HG02943 (cell line): ENCODE results near the gene SGCD.

Experiments
- ATAC-seq: cut with Tn5 transposase; IDR thresholded peaks from one replicate; pipeline ENCODE4 v1.9.1; 2021; ENCODE audit warnings: mild to moderate bottlenecking, low read depth, moderate library complexity; ENCODE audit not compliant: unreplicated experiment

SGCD gene

DNA sequence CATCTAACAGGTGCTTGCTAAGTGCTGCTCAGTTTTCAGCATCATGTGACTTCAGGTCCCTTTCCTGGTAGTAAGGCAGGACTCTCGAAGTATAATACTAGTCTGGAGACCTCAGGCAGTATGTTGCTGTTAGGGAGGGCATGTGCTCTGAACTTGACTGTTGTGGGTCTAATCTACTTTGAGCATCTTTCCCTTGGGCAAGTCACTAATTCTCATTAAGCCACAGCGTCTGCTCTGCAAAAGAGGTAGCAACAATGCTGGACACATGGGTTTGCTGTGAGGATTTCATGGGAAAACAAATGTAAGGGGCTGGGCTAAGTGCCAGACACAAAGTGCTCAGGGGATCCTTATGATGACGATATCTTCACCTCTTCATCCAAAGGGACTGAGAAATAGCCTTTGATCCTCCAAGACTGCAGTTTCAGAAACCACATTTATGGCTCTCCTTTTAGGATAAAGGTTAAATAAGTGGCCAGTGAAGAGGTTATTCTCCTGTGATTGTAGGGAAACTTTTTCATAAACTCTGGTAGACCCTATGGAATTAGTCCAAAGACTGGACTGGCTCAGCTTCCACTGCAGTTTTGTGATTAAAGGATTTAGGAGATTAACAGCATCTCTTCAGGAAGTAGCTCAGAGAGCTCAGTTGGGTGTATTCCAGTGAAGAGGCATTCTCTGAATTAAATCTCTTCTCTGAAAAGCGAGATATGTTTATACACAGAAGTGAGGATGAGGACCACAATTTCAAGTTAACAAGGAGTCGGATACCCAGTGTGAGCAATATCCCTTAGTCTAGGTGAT is 216.6 kb downstream of the SGCD start:
- no peak for ATAC-seq

DNA sequence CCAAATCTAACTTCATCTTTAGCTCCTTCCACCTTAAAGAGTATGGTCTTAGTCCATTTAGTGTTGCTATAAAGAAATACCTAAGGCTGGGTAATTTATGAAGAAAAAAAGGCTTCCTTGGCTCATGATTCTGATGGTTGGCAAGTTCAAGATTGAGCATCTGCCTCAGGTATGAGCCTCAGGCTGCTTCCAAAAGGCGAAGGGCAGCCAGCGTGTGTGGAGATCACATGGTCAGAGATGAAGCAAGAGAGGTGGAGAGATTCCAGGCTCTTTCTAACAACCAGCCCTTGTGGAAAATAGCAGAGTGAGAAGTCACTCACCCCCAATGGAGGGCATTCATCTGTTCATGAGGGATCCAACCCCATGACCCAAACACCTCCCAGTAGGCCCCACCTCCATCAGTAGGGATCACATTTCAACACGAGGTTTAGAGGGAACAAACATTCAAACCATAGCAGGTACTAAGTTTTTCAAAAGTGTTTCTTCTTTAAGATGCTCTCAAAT is 225.9 kb downstream of the SGCD start:
- ATAC-seq = no peak

DNA sequence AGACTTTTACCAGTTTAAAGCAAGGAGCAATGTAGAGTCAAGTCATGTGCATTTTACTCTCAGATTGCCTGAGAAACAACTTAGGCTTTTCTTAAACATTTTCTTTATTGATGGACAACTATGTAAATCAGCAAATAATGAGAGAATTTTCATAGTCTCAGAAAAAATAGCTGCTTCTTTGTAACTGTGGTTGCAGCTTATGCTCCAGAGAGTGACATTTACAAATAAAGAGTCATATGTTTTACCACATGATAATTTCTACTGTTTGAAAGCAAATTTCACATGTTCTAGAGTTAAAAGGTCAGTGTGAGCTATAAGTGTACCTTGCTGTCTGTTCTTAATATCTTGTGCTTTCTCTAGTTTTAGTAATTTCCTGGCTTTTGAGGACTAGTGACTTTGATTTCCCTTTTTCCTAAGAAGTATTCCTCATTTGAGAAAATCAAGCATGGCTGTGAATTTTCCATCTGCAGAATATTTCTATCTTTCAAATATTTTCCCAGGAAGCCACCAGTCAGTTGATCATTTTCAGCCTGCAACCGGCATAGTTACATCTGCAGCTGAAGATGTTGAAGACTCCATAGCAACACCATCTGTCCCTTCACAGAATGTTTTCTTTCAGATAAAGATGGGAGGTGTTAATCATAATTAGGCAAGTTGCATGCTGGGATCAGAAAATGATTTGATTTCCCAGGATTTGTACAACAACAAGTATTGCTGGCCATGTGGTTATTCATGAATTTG is 229.9 kb downstream of the SGCD start:
- no peak for ATAC-seq

DNA sequence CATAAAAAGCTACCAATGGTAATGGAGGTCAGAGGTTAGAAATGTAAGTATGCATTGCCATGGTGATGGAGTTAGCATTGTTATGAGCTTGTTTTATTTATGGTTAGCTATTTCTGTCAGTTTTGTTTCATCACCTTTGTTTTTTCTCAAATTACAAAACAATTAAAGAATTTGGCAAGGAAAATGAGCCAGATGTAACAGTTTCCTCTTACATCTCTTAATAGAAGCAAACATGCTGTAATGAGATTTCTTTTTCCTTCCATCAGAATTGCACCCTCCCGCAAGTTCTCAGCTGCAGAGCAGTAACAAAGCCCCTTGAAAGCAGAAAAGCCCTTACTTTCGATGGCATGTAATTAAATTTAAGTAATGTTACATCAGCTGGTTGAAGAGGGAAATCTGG is 233.0 kb downstream of the SGCD start:
- ATAC-seq = no peak

DNA sequence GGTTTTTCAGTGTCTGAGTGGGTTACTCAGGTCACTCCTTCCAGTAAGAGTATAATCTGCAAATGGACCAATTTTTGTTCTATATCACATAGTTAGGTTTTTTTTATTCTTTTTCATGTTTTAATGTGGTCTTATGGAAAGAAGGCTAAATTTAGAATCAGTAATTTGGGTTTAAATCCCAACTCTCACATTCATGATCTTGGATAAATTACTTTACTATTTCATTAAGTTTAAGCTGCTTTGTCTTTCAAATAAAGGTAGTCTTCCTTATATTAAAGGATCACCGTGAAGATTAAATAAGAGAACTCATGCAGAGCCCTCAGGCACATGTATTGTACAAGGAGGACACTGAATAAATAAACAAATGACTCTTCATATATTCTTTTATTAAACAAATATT is 234.7 kb downstream of the SGCD start:
- no peak for ATAC-seq

DNA sequence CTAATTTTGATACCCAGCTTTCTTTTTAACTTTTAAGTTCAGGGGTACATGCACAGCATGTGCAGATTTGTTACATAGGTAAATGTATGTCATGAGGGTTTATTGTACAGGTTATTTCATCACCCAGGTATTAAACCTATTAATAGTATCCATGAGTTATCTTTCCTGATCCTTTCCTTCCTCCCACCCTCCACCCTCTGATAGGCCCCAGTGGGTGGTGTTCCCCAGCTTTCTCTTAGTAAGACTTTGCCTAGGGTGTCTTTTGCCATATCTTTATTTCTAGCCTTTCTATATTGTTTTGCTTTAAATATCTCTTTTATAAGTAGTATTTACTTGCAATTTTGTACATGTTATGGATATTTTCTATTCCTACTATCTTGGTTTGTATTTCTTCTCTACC is 243.7 kb downstream of the SGCD start:
- no peak for ATAC-seq

DNA sequence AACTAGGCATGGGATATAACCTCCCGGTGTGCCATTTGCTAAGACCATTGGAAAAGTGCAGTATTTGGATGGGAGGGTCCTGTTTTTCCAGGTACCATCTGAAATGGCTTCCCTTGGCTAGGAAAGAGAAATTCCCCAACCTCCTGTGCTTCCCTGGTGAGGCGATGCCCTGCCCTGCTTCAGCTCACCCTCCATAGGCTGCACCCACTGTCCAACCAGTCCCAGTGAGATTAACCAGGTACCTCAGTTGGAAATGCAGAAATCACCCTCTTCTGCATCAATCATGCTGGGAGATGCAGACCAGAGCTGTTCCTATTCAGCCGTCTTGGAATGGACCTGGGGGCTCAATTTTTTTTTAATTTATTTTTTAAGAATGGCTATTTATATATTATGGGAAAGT is 254.8 kb downstream of the SGCD start:
- no peak for ATAC-seq

DNA sequence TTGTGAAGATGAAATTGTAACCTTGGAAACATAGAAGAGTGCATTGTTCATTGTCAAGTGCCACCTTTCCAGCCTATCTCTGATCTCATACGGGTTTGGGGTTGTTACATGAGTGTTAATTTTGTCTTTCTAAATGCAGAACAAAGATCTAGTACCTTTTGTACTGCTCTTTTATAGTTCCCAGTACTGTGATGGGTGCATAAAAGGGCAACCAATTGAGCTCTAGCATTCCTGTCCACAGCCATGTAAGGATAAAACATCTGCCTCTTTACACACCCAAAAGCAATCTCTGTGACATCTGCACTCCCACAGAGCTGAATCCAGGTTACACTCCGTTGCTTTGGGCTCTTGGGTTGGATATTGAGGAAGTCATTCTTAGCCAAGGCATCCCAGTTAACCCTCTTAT is 255.2 kb downstream of the SGCD start:
- no peak for ATAC-seq

DNA sequence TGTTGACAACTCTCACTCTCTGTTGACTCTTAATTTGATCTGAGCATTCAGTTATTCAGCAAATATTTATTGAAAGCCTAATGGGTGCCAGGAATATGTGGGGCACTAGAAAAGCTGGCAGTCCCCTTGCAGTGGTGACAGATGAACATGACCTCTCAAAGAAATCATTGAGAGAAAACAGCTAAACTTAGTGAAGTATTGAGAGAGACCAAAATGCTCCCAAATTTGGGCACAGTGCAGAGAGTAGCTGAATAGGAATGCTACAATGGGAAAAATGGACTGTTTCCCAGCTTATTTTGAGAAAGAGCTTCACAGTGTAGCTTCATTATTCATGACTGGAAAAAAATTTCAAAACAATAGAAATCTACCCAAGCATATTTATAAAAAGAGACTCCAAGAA is 257.9 kb downstream of the SGCD start:
- ATAC-seq = no peak

DNA sequence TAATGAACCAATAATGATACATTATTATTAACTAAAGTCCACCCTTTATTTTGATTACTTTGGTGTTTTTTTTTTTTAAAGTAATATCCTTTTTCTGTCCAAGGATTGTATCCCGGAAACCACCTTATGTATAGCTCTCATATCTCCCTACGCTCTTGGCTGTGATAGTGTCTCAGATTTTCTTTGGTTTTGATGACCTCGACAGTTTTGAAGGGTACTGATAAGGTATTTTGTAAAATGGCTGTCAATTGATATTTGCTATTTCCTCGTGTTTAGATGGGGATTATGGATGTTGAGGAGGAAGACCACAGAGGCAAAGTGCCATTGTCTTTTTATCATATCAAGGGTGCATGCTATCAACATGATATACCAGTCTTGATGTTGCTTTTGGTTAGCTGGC is 259.0 kb downstream of the SGCD start:
- ATAC-seq = no peak

DNA sequence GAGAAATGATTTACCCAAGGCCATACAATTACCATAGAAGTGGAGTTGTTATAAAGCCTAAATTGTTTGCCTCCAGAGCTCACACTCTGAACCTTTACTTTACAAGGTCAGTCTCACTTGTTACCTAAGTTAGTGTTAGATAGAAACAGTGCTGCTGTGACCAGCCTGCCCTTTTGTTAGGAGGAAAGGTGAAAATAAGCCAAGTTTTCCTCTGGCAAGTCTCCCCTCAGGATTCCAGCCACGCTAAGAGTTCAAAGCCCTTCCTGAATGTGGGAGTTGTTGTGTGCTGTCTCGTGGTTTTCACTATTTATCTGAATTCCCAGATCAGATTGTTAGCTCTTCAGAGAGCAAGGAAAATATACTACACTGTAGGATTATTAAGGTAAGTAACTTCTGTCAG is 260.0 kb downstream of the SGCD start:
- ATAC-seq = no peak

DNA sequence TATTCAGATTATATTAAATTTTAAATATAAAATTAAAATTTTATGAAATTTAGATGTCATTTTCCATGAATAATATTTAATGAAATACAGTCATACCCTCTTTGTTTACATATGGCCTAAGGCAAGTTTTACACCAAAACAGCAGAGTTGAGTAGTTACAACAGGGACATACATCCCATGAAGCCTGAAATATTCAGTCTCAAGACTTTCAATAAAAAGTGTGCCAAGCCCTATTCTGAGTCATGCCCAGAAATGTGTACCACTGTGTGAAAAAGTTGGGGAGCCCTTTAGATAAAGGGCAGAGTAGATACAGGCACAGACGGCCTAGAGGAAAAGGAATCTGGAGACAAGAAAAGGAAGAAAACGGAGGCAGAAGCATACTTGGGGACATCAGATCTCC is 261.3 kb downstream of the SGCD start:
- ATAC-seq = no peak

DNA sequence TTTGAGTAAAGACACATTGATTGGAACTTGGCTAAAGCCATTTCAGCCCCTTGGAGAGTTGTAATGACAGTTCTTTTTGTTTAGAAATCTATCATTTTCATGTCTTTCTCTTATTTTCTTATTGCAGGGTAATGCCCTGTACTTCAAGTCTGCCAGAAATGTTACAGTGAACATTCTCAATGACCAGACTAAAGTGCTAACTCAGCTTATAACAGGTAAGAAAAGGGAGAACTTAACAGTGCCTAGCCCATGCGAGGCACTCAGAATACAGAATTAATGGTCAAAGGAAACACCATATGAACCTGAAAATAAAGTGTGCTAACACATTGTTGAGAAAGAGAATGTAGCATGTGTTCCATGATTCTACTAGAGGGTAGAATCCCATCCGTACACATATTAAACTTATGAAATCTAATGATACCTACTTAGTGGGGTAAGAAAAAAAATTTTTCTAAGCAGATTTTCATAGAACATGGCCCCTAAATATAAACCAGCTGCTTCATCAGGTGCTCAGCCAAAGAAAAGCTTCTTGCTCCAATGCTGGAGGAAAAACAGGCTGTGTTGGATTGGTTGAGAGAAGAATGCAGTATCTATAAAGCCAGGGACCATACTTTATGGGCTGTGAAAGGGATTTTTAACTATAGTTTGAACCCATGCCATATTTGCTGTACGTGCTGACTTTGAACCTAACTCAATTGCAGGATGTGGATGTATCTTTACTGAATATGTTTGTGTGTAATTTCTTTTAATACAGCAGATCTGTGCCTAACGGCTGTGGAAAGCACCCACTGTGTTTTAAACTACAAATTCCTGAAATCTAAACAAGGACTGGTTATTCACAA is 262.4 kb downstream of the SGCD start:
- ATAC-seq = no peak

DNA sequence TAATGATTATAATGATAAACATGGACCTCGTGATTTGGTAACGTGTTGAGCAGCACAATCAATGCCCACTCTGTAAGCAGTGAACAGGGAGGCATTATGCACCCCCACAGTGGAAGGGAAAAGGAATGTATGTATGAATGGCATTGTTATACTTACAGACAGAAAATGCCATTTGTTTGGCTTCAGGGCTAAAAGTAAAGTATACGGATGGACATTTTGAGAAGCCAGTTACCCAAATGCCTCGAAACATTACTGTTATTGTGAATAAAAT is 262.9 kb downstream of the SGCD start:
- no peak for ATAC-seq

DNA sequence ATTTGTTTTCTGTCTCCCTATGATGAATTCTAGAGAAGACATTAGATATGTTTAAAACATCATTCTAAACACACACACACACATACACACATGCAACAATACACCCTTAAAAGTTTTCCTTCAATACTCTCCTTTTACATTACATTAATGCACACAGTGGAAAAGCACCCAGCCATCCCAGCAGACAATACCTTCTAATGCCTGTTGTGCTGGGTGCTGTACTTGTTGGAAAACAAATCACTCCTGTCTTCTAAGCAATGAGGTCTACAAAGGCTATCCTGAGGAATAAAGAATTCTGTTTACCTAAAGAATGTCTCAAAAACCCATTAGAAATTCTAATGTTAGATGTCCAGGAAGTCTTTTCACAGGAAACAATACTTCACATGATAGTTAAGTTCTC is 264.0 kb downstream of the SGCD start:
- no peak for ATAC-seq

DNA sequence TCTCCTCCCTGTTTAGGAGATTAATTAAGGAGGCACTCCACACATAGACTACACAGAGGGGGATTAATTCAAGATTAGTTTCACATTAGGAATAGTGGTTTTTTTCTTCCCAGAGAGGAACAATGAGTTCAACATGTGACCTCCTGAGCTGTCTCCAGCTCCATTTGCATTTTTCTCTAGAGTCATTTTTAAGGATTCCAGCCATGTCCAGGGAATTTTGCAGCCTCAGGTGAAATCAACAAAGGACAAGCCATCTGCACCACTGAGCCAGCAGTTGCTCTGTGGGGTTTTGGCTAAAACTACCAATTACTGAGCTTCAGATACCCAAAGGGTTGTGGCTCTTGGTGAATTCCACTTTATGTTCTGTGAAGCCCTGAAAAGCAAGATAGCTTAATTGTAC is 264.7 kb downstream of the SGCD start:
- no peak for ATAC-seq

DNA sequence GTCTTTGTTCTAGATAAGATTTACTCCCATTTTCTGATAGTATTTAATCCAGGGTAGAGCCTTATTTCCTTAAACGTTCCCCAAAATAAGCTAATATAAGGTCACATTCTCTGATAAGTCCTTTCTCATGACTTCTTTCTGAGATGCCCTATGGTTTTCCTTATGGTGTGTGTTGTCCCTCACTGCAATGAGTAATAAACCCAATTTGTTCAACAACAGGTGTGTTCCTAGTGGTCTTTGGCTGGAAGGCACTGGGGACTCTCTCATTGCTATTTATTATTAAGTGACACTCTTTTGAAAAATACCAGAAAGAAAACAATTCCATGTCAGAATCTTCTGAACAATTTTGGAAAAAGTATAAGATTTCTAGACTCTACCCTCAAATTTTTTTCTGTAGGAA is 266.6 kb downstream of the SGCD start:
- no peak for ATAC-seq

DNA sequence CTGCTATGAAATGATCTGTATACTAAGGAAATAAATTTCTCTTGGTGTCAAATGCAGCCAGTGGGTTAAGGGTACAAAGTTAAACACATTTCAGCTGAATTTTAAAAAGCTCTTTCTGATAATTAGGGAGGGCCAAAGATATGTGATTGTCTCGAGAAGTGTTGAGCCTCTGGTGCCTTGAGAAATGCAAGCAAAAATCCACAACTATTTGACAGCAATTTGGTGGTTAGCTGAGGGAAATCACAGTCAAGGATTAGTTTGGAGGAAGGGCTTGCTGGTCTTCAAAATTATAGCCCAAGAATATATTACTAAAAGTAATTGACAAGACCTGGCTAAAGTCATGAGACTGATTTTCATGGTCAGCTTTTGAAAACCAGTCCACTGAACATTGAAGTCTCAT is 267.4 kb downstream of the SGCD start:
- no peak for ATAC-seq

DNA sequence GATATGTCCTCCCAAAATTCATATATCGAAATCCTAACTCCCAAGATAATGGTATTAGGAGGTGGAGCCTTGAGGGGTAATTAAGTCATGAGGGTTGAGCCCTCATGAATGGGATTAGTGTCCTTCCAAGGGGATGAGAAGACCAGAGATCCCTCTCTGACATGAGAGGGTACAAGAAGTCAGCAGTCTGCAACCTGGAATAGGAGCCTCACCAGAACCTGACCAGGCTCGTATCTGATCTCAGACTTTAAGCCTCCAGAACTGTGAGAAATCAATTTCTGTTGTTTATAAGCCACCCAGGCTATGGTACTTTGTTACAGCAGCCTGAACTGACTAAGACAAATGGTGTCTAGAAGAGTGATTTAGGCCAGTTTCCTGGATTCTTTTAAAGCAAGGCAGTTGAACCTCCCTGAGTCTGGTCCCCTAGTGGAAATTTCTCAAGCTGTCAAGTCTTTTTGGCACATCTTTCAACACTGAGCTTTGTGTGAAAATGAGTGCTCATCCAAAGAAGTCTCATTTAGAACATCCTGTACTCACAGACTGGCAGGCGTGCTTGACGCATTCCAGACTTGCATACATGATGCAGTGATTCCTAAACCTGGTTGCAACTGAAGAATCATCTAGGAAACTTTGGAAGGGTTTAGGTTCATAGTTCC is 268.3 kb downstream of the SGCD start:
- ATAC-seq = no peak

DNA sequence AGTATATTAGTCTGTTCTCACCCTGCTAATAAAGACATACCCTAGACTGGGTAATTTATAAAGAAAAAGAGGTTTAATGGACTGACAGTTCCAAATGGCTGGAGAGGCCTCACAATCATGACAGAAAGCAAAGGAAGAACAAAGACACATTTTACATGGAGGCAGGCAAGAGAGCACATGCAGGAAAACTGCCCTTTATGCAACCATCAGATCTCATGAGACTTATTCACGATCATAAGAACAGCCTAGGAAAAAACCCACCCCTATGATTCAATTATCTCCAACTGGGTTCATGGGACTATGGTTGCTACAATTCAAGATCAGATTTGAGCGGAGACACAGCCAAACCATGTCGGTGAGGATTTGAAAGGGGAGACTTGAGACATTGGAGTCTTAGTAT is 270.3 kb downstream of the SGCD start:
- no peak for ATAC-seq

DNA sequence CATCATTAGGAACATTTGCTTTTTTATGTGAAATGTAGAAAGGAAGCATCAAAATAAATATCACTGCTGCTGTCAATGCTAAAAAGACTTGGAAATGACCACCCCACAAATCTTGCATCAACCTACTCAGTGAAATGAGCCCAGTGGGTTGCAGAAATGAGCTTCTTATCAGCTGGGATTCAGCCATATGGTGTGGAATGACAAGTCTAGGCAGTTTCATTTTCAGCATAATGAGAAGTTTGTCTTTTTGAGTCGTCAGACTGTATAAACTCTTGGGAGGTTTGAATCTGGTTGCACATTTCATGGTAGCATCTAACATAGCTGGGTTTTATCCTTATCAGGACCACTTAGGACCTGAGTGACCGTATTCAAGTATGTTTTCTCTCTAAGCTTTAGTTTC is 272.0 kb downstream of the SGCD start:
- no peak for ATAC-seq
